Measurements from ENCODE around the gene JPT1. TPM values are rescaled to one million over a fixed set of nuclear protein-coding genes. Genes with fewer than 3 reads are reported as not detected.
A peak's percentile ranks its signal among the peaks of the same experiment; 100 is the strongest.

JPT1 gene
- total RNA-seq, 1 experiment from 2014 or later: 232 TPM

DNA sequence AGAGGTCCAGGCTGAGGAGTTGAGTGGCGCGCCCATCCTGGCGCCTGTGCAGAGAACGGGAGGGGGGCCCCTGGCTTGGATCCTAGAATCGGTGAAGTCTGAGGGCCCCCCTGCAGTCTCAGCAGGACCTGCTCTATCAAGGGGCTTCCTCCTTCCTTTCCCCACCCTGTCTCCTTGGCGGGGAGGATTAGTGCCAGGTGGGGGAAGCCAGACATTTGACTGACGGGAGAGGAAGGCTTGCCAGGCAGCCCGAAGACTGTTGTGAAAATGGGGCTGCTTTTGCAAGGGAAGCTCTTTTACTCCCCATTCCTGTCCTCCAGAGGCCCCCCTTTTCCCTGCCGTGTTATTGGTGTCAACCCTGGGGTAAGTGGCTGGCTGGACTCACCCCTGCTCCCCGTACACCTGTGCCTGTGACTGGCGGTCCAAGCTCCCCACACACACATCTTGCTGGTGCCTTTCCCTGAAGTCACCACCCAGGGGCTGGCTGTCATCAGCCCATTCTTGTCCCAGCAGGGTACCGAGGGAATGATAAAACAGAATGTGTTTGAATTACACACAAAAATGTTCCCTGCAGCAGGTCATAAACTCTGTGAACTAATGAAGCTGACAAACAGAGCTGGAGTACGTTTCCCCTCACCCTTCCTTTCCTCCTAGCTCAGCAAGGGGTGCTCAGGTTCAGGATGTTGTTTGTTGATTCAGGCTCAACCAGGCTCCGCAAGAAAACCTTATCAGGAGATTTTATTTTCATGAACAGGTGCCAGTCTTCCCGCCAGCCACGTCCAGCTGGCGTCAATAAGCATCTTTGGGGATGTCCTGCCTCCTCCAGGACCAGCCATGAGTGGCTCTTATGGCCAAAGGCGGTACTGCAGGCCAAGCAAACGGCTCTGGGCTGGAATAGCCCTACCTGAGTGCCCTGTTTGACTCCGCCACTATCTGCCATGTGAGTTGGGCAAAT is 48.9 kb downstream of the JPT1 start:
- peak; percentile 87 for DNase-seq (ENCODE audit: low spot score)

DNA sequence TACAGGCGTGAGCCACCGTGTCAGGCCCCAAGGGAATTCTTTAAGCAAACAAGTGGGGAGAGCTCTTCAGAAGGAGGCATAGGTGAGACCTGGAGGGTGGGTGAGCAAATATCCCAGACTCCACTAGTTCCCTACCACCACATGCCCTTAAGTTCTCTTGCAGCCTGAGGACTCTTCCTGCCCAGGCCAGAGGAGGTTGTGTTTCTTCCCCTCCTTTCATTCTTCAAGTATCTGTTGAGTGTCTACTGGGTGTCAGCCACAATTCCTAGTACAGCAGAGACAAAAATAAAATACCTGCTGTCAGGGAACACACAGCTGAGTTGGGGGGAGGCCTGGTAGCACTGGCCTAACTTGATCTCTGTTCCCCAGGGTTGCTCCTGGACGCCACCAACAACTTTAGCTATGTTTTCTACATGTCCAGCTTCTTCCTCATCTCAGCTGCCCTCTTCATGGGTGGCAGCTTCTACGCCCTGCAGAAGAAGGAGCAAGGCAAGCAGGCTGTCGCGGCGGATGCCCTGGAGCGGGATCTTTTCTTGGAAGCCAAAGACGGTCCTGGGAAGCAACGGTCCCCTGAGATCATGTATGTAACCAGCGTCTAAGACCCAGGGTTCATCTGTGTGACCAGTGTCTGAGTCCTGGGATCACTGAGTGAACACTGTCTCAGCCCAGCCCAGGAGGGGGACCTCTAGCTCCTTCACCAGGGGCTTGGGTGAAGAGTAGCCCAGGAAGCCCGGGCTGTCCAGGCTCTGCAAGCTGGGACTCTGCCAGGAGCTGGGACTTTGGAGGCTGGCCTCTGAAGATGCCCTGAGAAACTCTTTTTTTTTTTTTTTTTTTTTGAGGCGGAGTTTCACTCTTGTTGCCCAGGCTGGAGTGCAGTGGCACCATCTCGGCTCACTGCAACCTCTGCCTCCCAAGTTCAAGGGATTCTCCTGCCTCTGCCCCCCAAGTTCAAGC is 50.4 kb downstream of the JPT1 start:
- DNase-seq (ENCODE audit: low spot score): no peak

DNA sequence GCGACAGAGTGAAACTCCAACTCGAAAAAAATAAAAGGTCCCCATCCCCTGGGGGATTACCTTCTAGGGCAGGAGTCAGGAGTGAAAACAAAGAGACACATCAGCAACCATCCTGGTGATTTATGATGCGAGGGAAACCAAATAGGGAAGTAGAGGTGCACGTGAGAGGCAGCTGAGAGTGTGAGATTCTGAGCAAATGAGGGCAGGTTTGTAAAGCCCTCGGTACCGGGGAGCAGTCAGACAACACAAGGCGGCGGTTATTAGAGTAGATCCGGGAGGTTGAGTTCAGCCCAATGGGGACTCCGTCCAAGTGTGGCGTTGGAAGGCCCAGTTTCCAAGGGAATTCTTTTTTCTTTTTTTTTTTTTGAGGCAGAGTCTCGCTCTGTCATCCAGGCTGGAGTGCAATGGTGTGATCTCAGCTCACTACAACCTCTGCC is 51.9 kb downstream of the JPT1 start:
- DNase-seq (ENCODE audit: low spot score): no peak

DNA sequence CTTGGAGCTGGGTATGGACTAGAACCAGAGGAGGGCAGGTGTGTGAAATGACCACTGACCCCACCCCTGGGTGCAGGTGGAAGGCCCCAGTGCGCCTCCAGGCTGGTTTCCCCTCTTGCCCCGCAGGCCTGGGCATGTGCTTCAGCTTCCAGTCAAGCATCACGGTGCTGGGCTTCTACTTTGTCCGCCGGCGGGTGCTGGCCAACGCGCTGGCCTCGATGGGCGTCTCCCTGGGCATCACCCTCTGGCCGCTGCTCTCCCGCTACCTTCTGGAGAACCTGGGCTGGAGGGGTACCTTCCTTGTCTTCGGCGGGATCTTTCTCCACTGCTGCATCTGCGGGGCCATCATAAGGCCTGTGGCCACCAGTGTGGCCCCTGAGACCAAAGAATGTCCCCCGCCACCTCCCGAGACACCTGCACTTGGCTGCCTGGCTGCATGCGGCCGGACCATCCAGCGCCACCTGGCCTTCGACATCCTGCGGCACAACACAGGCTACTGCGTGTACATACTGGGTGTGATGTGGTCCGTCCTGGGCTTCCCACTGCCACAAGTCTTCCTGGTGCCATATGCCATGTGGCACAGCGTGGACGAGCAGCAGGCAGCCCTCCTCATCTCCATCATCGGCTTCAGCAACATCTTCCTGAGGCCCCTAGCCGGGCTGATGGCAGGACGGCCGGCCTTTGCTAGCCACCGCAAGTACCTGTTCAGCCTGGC is 54.3 kb downstream of the JPT1 start:
- DNase-seq (ENCODE audit: low spot score): no peak

DNA sequence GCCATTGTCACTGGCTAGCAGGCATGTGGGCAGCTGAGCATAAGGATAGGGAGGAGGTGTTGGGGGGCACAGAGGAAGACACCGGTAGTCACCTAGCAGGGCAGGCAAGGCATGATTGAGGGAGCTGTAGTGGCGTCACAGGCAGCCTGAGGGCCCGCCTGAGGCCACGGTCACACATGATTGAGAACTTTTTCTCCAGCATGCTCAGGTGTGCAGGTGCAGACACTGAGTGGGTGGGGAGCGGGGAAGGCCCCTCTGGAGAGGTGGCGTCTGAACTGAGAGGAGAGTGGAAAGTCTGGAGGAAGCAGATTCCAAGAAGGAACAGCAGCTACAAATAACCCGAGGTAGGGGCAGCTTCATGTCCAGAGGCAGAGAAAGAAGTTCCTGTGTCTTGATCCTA is 55.5 kb downstream of the JPT1 start:
- DNase-seq (ENCODE audit: low spot score): no peak

DNA sequence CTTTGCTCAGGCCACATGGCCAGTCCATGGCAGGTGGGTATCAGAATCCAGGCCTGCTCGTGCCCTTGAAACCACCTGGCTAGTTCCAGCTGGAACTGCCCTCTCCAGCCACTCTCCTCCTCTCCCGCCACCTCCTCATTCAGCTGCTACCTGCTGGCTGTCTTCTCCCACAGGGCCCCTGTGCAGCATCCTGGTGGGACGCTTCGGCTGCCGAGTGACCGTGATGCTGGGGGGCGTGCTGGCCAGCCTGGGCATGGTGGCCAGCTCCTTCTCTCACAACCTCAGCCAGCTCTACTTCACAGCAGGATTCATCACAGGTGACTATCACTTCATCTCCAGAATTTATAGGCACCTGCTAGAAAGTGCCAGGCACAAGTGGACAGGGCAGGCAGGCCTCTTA is 56.4 kb downstream of the JPT1 start:
- no peak for DNase-seq (ENCODE audit: low spot score)

DNA sequence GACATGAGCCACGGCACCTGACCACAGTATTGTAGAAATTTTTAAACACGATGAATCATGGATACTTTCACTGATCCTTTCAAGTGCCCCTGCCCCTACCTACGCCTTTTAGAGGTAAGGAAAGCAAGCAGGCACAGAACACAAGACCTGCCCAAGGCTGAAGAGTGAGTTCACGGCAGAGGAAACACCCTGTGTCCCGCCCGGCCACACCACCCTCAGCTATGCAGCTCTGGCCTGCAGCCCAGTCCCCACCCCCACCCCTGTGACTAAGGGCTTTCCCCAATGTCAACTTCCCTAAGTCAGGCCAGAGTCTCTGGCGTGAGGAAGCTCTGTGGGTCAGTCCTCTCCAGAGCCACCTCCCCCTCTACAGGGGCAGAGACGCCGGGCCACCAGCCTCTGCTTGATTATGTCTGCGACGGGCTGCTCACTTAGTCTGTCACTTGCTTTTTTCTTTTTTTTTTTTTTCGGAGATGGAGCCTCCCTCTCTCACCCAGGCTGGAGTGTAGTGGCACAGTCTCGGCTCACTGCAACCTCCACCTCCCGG is 58.2 kb downstream of the JPT1 start:
- peak; percentile 98 for DNase-seq (ENCODE audit: low spot score)

DNA sequence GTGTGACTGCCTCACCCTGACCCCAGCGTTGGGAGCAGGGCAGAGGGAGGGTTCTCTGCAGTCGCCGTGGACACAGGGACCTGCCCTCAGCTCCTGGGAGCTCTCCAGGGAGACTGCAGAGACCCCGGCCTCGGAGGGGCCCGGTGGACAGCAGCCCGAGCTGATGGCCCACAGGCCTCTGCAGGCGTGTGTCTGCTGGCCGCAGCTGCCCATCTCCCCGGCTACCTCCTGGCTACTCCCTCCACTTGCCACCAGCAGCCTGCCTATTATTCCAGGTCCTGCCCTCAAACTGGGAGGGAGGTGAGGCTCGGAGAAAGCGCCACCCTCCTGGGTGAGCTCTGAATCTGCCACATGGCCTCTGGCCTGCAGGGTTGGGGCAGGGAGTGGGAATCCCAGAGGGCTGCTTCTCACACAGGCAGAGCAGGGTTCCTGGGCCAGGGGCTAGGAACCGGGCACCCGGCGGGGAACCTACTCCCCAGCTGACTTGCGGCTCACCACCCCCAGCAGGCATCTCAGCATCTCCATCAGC is 59.4 kb downstream of the JPT1 start:
- peak; percentile 89 for DNase-seq (ENCODE audit: low spot score)

DNA sequence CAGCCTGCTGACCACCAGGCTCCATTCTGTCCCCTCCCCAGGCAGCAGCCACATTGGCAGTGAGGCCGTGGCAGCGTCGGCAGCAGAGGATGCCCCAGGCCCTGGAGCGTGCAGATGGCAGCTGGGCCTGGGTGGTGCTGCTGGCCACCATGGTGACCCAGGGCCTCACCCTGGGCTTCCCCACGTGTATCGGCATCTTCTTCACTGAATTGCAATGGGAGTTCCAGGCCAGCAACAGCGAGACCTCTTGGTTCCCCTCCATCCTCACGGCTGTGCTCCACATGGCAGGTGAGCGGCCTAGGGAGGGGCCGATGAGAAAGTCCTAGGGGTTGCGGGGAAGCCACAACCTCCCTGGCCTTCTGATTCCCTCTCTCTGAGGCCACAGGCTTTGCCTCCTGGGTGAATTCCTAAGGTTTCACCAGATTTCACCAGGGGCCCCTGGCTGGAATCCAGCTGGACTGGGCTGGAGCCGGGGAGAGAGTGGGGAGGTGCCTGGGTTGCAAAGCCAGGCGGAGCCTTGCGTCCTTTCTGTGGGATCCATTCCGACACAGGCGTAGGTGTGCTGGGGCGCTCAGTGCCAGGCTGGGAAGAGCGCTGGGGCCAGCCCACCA is 60.7 kb downstream of the JPT1 start:
- DNase-seq (ENCODE audit: low spot score): peak; percentile 70

DNA sequence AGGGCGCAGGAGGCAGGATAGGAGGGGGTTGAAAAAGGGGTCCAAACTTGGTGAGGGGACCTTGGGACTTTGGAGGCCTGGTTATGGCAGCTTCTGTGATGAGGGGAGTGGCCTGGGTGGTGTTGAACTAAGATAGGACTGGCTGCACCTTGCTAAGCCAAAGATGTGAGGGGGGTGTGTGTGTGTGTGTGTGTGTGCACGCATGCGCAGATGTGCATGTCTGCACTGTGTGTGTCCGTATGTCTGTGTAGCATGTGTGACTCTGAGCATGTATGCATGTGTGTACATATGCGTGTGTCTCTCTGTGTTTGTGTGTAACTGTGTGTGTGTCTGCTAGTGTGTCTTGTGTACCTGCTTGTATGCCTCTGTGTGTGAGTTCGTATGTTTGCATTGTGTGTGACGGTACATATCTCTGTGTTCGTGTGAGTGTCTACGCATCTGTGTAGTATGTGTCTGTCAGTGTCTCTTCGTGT is 62.4 kb downstream of the JPT1 start:
- DNase-seq (ENCODE audit: low spot score): no peak

DNA sequence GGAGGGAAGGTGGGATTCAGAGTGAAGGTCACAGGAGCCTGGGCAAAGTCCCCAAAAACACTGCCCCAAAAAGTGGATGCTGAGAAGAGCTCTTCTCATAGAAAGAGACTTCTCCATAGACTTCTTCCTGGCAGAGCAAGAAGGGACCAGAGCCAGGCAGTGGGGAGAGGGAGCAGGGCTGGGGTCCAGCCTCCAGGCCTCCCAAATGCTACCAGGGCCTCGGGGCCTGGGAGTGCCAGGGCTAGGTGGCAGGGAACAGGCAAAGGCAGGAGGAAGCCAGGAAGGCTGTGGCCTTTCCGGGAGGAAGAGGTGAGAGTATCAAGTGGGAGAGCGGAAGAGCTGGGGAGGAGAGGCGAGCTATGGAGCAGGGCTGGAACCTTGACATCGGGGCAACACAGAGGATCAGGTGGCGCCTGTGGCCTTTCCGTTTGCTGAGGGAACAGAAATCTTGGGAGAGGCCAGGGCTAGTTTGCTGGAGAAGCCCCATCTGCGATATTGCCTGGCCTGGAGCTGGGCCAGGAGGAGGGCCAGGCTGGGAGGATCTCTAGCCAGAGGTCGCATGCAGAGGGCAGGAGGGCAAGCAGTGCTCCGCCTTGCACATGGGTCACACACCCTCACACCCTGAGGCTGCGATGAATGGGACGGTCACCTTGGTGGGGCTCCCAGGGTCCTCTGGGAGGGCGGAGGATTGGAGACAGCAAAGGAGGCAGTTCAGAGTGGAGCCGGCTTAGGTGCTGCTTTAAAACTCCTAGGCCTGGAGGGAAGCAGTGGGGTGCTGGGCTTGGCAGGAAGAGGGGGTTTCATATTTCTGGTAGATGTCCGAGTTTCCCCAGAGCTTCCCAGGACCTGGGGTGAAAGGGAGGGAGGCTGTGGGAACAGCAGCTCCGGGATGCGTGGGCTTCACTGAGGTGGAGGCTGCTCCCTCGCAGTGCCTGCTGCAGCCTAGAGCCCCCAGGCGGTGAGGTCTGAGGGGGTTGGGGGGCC is 63.1 kb downstream of the JPT1 start:
- peak; percentile 64 for DNase-seq (ENCODE audit: low spot score)

DNA sequence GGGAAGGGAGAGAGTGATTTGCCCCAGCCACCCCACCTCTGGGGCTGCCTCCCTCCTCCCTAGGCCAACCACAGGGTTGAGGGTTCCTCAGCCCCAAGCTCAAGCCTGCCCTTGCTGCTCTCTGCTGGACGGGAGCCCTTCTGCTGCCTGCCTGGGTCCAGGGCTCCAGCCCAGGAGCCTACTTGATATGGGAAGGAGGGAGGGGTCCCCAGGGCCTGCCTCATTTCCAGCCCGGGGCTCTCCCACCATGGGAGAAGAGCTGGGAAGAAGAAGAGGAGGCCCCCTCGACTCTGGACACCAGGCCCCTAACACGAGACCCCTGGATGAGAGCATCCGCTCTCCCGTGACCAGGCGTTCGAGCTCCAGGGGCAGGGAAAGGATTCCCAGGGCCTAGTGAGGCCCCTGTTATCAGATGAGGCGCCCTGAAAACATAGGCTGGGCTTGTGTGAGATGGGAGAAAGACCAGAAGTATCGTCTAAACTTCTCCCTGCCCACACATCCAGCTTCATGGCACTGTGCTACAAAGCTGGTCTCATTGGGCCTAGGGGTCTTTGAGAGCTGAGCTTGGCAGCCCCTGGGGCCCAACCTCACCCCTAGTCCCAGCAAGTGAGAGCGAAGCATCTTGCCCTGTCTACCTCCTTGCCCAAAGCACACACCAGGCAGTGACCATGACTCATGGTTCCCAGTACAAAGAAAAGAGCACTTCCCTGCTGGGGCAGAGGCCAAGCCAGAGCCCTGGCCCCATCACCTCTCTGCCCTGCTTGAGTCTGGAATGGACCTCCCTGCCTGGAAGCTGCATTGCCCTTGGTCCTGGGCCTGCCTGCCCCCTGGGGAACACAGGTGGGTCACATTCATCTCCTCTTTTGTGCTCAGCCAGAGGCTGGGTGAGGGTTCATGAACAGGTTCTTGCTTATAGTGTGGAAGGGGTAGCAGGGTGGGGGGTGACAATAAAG is 65.6 kb downstream of the JPT1 start:
- DNase-seq (ENCODE audit: low spot score): peak; percentile 73

DNA sequence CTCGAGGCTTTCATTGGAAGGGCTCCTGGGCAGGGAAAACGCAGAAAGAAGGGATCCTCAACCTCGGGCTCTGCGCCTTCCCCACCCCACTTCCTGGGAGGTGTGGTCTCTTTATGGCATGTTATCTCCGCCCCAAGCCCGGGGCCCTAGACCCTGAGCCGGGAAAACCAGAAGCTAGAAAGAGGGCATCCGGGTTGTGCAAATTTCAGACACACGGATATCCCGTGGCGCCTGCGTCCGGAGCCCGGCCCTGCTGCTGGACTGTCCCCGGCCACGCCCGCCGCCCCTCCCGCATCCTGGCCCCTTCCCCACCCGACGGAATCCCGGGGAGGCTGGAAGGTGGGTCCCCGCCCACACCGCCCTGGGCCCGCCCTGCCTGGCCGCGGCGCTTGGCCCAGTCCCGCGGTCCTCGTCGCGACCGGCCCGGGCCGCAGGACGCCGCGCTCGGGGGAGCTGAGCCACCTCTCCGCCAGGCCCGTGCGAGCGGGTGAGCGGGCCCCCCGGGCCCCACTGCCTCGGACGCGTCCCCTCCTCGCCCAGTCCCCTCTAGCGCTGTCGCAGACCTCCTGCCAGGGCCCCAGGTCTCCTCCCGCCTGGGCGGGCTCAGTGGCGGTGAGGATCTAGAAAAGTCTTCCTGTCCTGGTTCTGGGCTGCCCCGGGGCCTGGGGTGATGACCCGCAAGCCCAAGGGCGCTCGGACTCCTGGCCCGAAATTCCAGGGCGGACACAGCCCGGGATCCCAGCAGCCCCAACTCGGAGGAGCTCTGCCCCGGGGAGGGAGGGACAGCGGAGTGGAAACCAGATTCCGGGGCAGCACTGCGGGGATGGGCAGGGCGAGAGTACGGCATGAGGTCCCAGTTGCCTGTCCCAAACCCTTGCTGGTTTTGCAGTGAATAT is 66.5 kb downstream of the JPT1 start, which contains the start of gene SLC16A5:
Gene SLC16A5, plus strand, starts transcription at position 397 of the 896 bp plus-strand sequence. CDS start 5,683 bp downstream, outside the sequence.
- peak; percentile 93 for DNase-seq (ENCODE audit: low spot score)

DNA sequence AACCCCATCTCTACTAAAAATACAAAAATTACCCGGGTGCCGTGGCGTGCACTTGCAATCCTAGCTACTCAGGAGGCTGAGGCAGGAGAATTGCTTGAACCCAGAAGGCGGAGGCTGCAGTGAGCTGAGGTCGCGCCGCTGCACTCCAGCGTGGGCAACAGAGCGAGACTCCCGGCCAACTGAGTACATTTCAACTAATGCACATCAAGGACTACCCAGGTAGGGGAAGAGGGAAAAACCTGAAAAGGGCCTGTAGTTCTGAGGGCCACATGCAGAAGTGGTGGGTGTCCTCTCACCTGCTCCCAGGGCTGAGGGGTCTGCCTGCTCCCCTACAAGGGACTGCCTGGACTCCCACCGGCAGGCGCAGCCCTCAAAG is 67.1 kb downstream of the JPT1 start:
- no peak for DNase-seq (ENCODE audit: low spot score)

DNA sequence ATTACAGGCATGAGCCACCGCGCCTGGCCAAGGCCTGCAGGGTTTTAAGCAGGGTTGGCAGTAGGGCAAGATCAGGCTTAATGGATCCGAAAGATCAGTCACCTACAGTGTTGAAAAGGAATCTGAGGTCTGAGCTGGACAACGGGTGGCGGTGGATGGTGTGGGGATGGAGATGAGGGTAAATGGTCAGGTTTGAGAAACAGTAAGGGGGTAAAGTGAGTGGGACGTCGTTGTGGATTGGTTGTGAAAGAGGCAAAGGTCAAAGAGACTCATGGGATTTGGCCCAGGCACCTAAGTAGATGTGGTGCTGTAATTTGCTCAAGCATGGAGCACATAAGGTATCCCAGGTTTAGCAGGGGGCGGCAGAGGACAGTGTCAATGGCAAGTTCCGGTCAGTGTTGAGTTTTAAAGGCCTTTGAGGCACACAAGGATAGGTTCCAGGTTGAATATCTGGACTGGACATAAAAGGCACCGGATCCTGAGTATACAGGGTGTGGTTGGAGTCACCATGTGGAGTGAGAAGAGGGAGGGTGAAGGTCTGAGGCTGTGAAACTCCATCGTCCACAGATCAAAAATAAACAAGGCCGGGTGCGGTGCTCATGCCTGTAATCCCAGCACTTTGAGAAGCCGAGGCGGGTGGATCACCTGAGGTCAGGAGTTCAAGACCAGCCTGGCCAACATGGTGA is 67.7 kb downstream of the JPT1 start:
- no peak for DNase-seq (ENCODE audit: low spot score)
